A204.1 (cell line): ENCODE results near the gene MYH7B.

ENCODE experiments used
- FAIRE-seq: peaks from 2 replicates; lab custom pipeline; 2012; peaks lifted over from hg19 to GRCh38; lab: Jason Lieb, UNC

The MYH7B gene

GRCh38 chr20:34955231-34956040 is at the start of gene MYH7B, which contains the start of gene GSS:
Gene MYH7B, plus strand, starts transcription at chr20:34955868. Its CDS starts 22,138 bp downstream, at chr20:34978006.
Gene GSS, minus strand, starts transcription at chr20:34955806. Its CDS starts 3,954 bp downstream, at chr20:34951852.
- FAIRE-seq: peak; percentile 88

GRCh38 chr20:34907616-34908469 is 47.8 kb upstream of the MYH7B start:
- no peak for FAIRE-seq

- no peak for FAIRE-seq
These were observed 40.5 kb upstream of the MYH7B start for GRCh38 chr20:34915131-34915530.

- no peak for FAIRE-seq
These were observed 39.8 kb upstream of the MYH7B start for GRCh38 chr20:34915749-34916455.

GRCh38 chr20:34916774-34917354 is 38.8 kb upstream of the MYH7B start:
- FAIRE-seq: no peak

GRCh38 chr20:34920055-34920454 is 35.6 kb upstream of the MYH7B start:
- no peak for FAIRE-seq

GRCh38 chr20:34921436-34921835 is 34.2 kb upstream of the MYH7B start:
- no peak for FAIRE-seq

- FAIRE-seq: no peak
These were observed 32.9 kb upstream of the MYH7B start for GRCh38 chr20:34922654-34923381.

- FAIRE-seq: no peak
These were observed 32.3 kb upstream of the MYH7B start for GRCh38 chr20:34923414-34923813.

GRCh38 chr20:34925341-34925740 is 30.3 kb upstream of the MYH7B start:
- FAIRE-seq: no peak

- no peak for FAIRE-seq
These were observed 29.7 kb upstream of the MYH7B start for GRCh38 chr20:34925981-34926380.

- FAIRE-seq: no peak
These were observed 29.1 kb upstream of the MYH7B start for GRCh38 chr20:34926581-34926980.

GRCh38 chr20:34927736-34928135 is 27.9 kb upstream of the MYH7B start:
- FAIRE-seq: no peak

GRCh38 chr20:34928411-34928810 is 27.3 kb upstream of the MYH7B start:
- no peak for FAIRE-seq

GRCh38 chr20:34931771-34932170 is 23.9 kb upstream of the MYH7B start:
- FAIRE-seq: no peak

- no peak for FAIRE-seq
These were observed 17.1 kb upstream of the MYH7B start for GRCh38 chr20:34938466-34939163.

GRCh38 chr20:34940081-34940481 is 15.6 kb upstream of the MYH7B start:
- no peak for FAIRE-seq

GRCh38 chr20:34941226-34941625 is 14.4 kb upstream of the MYH7B start:
- FAIRE-seq: no peak

- no peak for FAIRE-seq
These were observed 13.4 kb upstream of the MYH7B start for GRCh38 chr20:34942301-34942700.

GRCh38 chr20:34943808-34944567 is 11.7 kb upstream of the MYH7B start:
- FAIRE-seq: no peak
